HG03045 (cell line): Measurements from ENCODE around the gene MCC.
"Not testable (repeated sequence)": the region's sequence is repeated elsewhere in the genome, so short reads cannot be mapped to it uniquely, and the experiment has no call there.

Source experiments
- ATAC-seq: cut with Tn5 transposase; IDR thresholded peaks from one replicate; pipeline ENCODE4 v1.9.1; 2021; ENCODE audit warnings: mild to moderate bottlenecking, moderate library complexity; ENCODE audit not compliant: unreplicated experiment

The MCC gene

GRCh38 chr5:113092683-113093082 lies 395.6 kb downstream of the MCC start:
- ATAC-seq = no peak

- no peak for ATAC-seq
Measured at GRCh38 chr5:113091622-113092021, 396.6 kb downstream of the MCC start.

GRCh38 chr5:113090336-113091106 lies 397.7 kb downstream of the MCC start:
- no peak for ATAC-seq

- ATAC-seq = no peak
Measured at GRCh38 chr5:113089653-113090335, 398.5 kb downstream of the MCC start.

GRCh38 chr5:113087976-113088514 lies 400.2 kb downstream of the MCC start:
- ATAC-seq = no peak

- ATAC-seq = no peak
Measured at GRCh38 chr5:113085880-113086409, 402.3 kb downstream of the MCC start.

GRCh38 chr5:113085084-113085414 lies 403.2 kb downstream of the MCC start:
- ATAC-seq = no peak

- ATAC-seq = no peak
Measured at GRCh38 chr5:113084402-113085083, 403.7 kb downstream of the MCC start.

- ATAC-seq = no peak
Measured at GRCh38 chr5:113083481-113083880, 404.8 kb downstream of the MCC start.

- no peak for ATAC-seq
Measured at GRCh38 chr5:113082547-113082905, 405.7 kb downstream of the MCC start.

GRCh38 chr5:113081881-113082546 lies 406.2 kb downstream of the MCC start:
- no peak for ATAC-seq

- ATAC-seq = no peak
Measured at GRCh38 chr5:113081091-113081839, 407.0 kb downstream of the MCC start.

GRCh38 chr5:113076649-113077048 lies 411.6 kb downstream of the MCC start:
- not testable (repeated sequence) for ATAC-seq

GRCh38 chr5:113075019-113075418 lies 413.2 kb downstream of the MCC start:
- no peak for ATAC-seq

GRCh38 chr5:113073629-113074034 lies 414.6 kb downstream of the MCC start:
- ATAC-seq = not testable (repeated sequence)

- ATAC-seq = no peak
Measured at GRCh38 chr5:113071401-113071800, 416.9 kb downstream of the MCC start.

GRCh38 chr5:113070901-113071300 lies 417.4 kb downstream of the MCC start:
- ATAC-seq = no peak

GRCh38 chr5:113068559-113068958 lies 419.7 kb downstream of the MCC start:
- no peak for ATAC-seq

GRCh38 chr5:113067635-113068344 lies 420.5 kb downstream of the MCC start:
- ATAC-seq = no peak

GRCh38 chr5:113065626-113066025 lies 422.6 kb downstream of the MCC start:
- no peak for ATAC-seq
